ENCODE data around the gene SCYL2.

SCYL2 gene

GRCh38 chr12:100381379-100381778 lies 114.4 kb downstream of the SCYL2 start:
- no peak for DNase-seq

DNA sequence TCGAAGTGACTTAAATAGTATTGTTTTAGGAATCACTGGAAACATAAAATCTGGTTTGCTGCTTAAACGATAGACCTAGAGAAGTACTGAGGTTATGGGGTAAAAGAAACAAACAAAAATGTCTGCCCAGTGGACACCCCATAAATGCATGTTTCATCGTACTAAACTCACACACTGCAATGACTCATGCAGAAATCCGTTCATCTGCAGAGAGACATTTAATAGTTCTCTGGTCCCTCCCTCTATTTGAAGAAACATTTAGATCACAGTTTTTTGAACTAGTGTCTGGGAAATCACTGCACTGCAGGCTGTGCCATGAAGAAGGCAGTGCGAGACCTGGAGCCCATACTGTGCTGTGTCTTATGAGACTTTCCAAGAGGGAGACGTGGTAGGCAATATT lies 115.4 kb downstream of the SCYL2 start:
- DNase-seq = no peak

DNA sequence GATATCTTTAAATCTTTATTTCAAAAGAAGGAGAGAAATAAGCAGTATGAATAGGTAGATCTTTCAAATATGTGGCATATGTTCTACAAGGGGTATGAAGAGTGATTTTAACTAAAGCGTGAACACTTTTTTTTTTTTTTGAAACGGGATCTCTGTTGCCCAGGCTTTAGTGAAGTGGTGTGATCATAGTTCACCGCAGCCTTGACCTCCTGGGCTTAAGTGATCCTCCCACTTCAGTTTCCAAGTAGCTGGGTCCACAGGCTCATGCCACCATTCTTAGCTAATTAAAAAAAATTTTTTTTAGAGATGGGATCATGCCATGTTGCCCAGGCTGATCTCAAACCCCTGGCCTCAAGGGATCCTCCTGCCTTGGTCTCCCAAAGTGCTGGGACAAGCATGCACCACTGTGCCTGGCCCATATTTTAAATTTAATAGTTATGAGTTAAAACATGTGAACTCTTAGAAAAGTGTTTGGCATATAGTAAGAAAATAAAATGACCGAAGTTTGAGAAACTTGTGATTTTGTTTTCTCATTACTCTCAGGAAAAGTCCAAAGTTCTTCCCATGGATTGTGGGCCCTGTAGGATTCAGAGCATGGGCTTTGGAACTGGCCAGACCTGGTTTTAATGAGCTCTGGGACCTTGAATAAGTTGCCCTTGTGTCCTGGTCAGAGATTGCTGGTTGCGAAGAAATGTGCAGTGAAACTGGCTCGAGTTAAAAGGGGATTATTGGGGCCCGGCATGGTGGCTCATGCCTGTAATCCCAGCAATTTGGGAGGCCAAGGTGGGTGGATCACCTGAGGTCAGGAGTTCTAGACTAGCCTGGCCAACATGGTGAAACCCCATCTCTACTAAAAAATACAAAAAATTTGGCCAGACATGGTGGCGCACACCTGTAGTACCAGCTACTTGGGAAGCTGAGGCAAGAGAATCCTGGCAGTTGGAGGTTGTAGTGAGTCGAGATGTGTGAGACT lies 116.9 kb downstream of the SCYL2 start:
- DNase-seq = no peak

DNA sequence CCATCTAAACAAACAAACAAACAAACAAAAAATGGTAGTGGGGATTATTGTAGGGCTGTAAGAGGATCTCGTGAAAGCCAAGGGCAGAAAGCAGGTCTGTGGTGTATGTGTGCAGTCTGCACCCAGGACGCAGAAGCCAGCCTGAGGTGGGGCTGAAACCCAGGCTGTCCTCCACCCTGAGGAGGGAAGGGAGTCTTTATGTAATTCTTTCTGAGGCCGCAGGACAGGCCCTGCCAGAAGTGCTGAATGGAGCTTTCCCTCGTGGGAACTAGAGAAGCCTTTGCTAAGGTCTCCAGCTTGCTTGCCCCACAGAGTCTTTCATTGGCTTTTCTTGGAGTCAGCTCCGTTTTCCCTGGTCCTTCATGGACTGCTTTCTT lies 117.6 kb downstream of the SCYL2 start:
- no peak for DNase-seq

DNA sequence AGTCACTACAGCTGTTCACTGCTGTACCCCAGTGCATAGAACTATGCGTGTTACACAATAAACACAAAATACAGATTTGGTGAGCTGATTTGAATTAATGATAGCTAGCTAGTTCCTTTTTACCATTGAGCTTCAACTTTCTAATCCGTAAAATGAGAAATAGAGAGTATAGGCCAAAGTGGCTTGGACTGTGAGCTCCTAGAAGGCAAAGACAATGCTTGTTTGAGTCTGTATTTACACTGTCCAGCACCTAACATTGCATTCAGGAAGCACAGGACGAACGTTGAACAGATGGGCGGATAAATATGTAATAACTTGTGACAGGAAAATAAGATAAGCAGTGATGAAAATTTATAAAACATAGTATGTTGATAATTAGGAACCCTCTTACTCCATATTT lies 121.4 kb downstream of the SCYL2 start:
- no peak for DNase-seq
